HUES64 (cell line): ENCODE results near the gene FAM13A.
"Not testable (repeated sequence)": the region's sequence is repeated elsewhere in the genome, so short reads cannot be mapped to it uniquely, and the experiment has no call there.

Experiments used
- H3K27ac ChIP-seq: 2 replicates; pipeline ENCODE4 v1.7.0; 2013; ENCODE audit warnings: low read depth, low read length, inconsistent platforms
- H3K27me3 ChIP-seq: 2 replicates; pipeline ENCODE4 v1.6.1; 2013; ENCODE audit warnings: mild to moderate bottlenecking, low read length; ENCODE audit not compliant: insufficient read depth
- H3K36me3 ChIP-seq: 2 replicates; pipeline ENCODE4 v1.6.1; 2013; ENCODE audit warnings: mild to moderate bottlenecking, low read length; ENCODE audit not compliant: insufficient read depth
- H3K4me1 ChIP-seq: 2 replicates; pipeline ENCODE4 v1.6.1; 2013; ENCODE audit warnings: mild to moderate bottlenecking, low read length, moderate library complexity; ENCODE audit not compliant: insufficient read depth
- H3K4me3 ChIP-seq: 2 replicates; pipeline ENCODE4 v1.5.1; 2013; ENCODE audit warnings: mild to moderate bottlenecking, low read length, moderate library complexity
- H3K9ac ChIP-seq: 2 replicates; pipeline ENCODE4 v1.6.1; 2013; ENCODE audit warnings: mild to moderate bottlenecking, low read depth, low read length
- H3K9me3 ChIP-seq: 2 replicates; pipeline ENCODE4 v1.6.1; 2013; ENCODE audit warnings: low read depth, low read length; ENCODE audit not compliant: insufficient read depth
- WGBS: fragments of 150-250, 120-280 bp; methylation state at CpG from one replicate; pipeline ENCODE4 v1.1.7; 2013; ENCODE audit warnings: missing lambda C conversion rate; 5-methylcytosine and 5-hydroxymethylcytosine counted together

FAM13A gene

GRCh38 chr4:88998891-88999290 is 58.1 kb downstream of the FAM13A start:
- Histone ChIP-seq H3K9me3 (no peaks in the 10 kb centered on the region), H3K9ac (no peak overlapping the region), H3K4me1 (no peaks in the 10 kb centered on the region), H3K4me3 (no peak overlapping the region), H3K27me3 (no peaks in the 10 kb centered on the region), H3K36me3 (peaks cover 8% of the 10 kb centered on the region), H3K27ac (no peak overlapping the region)
- 100% methylated on average over 1 of the region's 3 CpGs for WGBS

- Histone ChIP-seq H3K27me3 (no peaks in the 10 kb centered on the region), H3K27ac (no peak overlapping the region), H3K4me1 (no peaks in the 10 kb centered on the region), H3K36me3 (peaks cover 8% of the 10 kb centered on the region), H3K4me3 (no peak overlapping the region), H3K9me3 (no peaks in the 10 kb centered on the region), H3K9ac (no peak overlapping the region)
Measured at GRCh38 chr4:88998001-88998400, 59.0 kb downstream of the FAM13A start.

- 95% methylated on average over 1 of the region's 1 CpG for WGBS
Measured at GRCh38 chr4:88995874-88996273, 61.1 kb downstream of the FAM13A start.

GRCh38 chr4:88995257-88995656 is 61.7 kb downstream of the FAM13A start:
- not testable (repeated sequence) for H3K27ac ChIP-seq, H3K27me3 ChIP-seq, H3K4me3 ChIP-seq, H3K4me1 ChIP-seq, H3K9me3 ChIP-seq, H3K9ac ChIP-seq
- peaks cover 16% of the 10 kb centered on the region for H3K36me3 ChIP-seq
- 90% methylated on average over 1 of the region's 1 CpG for WGBS

More at GRCh38 chr4:88995874-88996273, 61.1 kb downstream of the FAM13A start:
- Histone ChIP-seq H3K9me3 (no peaks in the 10 kb centered on the region), H3K27me3 (no peaks in the 10 kb centered on the region), H3K4me3 (no peak overlapping the region), H3K4me1 (no peaks in the 10 kb centered on the region), H3K27ac (no peak overlapping the region), H3K9ac (no peak overlapping the region), H3K36me3 (peaks cover 10% of the 10 kb centered on the region)

GRCh38 chr4:88993246-88993645 is 63.7 kb downstream of the FAM13A start:
- H3K27me3 ChIP-seq, result no peaks in the 10 kb centered on the region
- H3K9me3 ChIP-seq, result no peaks in the 10 kb centered on the region
- 100% methylated on average over 2 of the region's 2 CpGs for WGBS
- no peak overlapping the region for H3K27ac ChIP-seq
- H3K4me1 ChIP-seq, result no peaks in the 10 kb centered on the region
- peaks cover 20% of the 10 kb centered on the region; the same call in 1 of the 2 replicates for H3K36me3 ChIP-seq
- H3K9ac ChIP-seq, result no peak overlapping the region
- no peak overlapping the region for H3K4me3 ChIP-seq

GRCh38 chr4:88991746-88992145 is 65.2 kb downstream of the FAM13A start:
- Histone ChIP-seq H3K27ac (no peak overlapping the region), H3K36me3 (peaks cover 21% of the 10 kb centered on the region; the same call in 1 of the 2 replicates), H3K4me3 (no peak overlapping the region)

GRCh38 chr4:88989990-88990389 is 67.0 kb downstream of the FAM13A start:
- no peaks in the 10 kb centered on the region for H3K4me1 ChIP-seq
- peaks cover 21% of the 10 kb centered on the region; the same call in 1 of the 2 replicates for H3K36me3 ChIP-seq
- WGBS, result 100% methylated on average over 1 of the region's 1 CpG
- no peaks in the 10 kb centered on the region for H3K27me3 ChIP-seq
- H3K9ac ChIP-seq, result no peak overlapping the region
- no peak overlapping the region for H3K27ac ChIP-seq
- no peak overlapping the region for H3K4me3 ChIP-seq
- no peaks in the 10 kb centered on the region for H3K9me3 ChIP-seq

More at GRCh38 chr4:88991746-88992145, 65.2 kb downstream of the FAM13A start:
- Histone ChIP-seq H3K27me3 (no peaks in the 10 kb centered on the region), H3K9me3 (no peaks in the 10 kb centered on the region), H3K4me1 (no peaks in the 10 kb centered on the region), H3K9ac (no peak overlapping the region)

GRCh38 chr4:88985088-88985773 is 71.8 kb downstream of the FAM13A start:
- peaks cover 11% of the 10 kb centered on the region; the same call in 1 of the 2 replicates for H3K36me3 ChIP-seq
- no peak overlapping the region for H3K9ac ChIP-seq
- H3K27ac ChIP-seq, result no peak overlapping the region
- no peaks in the 10 kb centered on the region for H3K4me1 ChIP-seq
- no peaks in the 10 kb centered on the region for H3K27me3 ChIP-seq
- WGBS, result 96% methylated on average over 4 of the region's 5 CpGs
- no peak overlapping the region for H3K4me3 ChIP-seq
- H3K9me3 ChIP-seq, result no peaks in the 10 kb centered on the region

GRCh38 chr4:88982757-88983156 is 74.2 kb downstream of the FAM13A start:
- Histone ChIP-seq H3K27ac (no peak overlapping the region), H3K4me3 (no peak overlapping the region), H3K27me3 (no peaks in the 10 kb centered on the region), H3K9me3 (no peaks in the 10 kb centered on the region), H3K36me3 (no peaks in the 10 kb centered on the region), H3K4me1 (no peaks in the 10 kb centered on the region), H3K9ac (no peak overlapping the region)

- no peaks in the 10 kb centered on the region for H3K9me3 ChIP-seq
- H3K4me1 ChIP-seq, result no peaks in the 10 kb centered on the region
- no peaks in the 10 kb centered on the region for H3K36me3 ChIP-seq
- H3K4me3 ChIP-seq, result no peak overlapping the region
- H3K9ac ChIP-seq, result no peak overlapping the region
- no peaks in the 10 kb centered on the region for H3K27me3 ChIP-seq
- 92% methylated on average over 2 of the region's 2 CpGs for WGBS
- no peak overlapping the region for H3K27ac ChIP-seq
Measured at GRCh38 chr4:88981993-88982392, 75.0 kb downstream of the FAM13A start.

- no peak overlapping the region for H3K9ac ChIP-seq
- no peaks in the 10 kb centered on the region for H3K4me1 ChIP-seq
- H3K9me3 ChIP-seq, result no peaks in the 10 kb centered on the region
- H3K27ac ChIP-seq, result no peak overlapping the region
- no peaks in the 10 kb centered on the region for H3K27me3 ChIP-seq
- 90% methylated on average over 2 of the region's 2 CpGs for WGBS
- H3K4me3 ChIP-seq, result no peak overlapping the region
- H3K36me3 ChIP-seq, result no peaks in the 10 kb centered on the region
Measured at GRCh38 chr4:88981556-88981955, 75.4 kb downstream of the FAM13A start.

- Histone ChIP-seq H3K9ac (no peak overlapping the region), H3K27me3 (no peaks in the 10 kb centered on the region), H3K9me3 (no peaks in the 10 kb centered on the region), H3K36me3 (no peaks in the 10 kb centered on the region), H3K4me1 (peaks cover 8% of the 10 kb centered on the region), H3K4me3 (no peak overlapping the region), H3K27ac (no peak overlapping the region)
- 100% methylated on average over 1 of the region's 2 CpGs for WGBS
Measured at GRCh38 chr4:88979276-88979675, 77.7 kb downstream of the FAM13A start.
